Activated T-helper 17 cell treated with anti-CD3 and anti-CD28 coated beads, Interleukin-2, amount 50 U/mL, for 72 hours (primary cell): ENCODE results near the gene SLC45A3. TPM values are rescaled to one million over a fixed set of nuclear protein-coding genes. Genes with fewer than 3 reads are reported as not detected.

Experiments
- total RNA-seq, 2 donors: library from RNA; stranded (reverse); gene quantifications; one replicate each; pipeline ENCODE4 v1.2.3, GENCODE V29; 2022

SLC45A3 gene
- total RNA-seq, 2 donors from 2014 or later: 0.37 to 0.63 TPM

Other genes with a start within 250 kb of the SLC45A3 start
- gene BLACAT1, start 224.5 kb downstream of the SLC45A3 start, total RNA-seq: under 1 TPM; 0.61 to 0.95 TPM
- gene CDK18, start 175.8 kb downstream of the SLC45A3 start, total RNA-seq: 1 to 10 TPM in 1 of 2 donors, under 1 TPM in 1; 0.91 to 3.0 TPM
- gene ELK4, start 48.5 kb downstream of the SLC45A3 start, total RNA-seq: 10 to 100 TPM; 72.9 to 76.4 TPM
- gene NUCKS1, start 69.7 kb upstream of the SLC45A3 start, total RNA-seq: 100 to 1,000 TPM; 102 to 110 TPM
- 10 to 100 TPM; 31.9 to 40.4 TPM for gene RAB29, start 95.0 kb upstream of the SLC45A3 start, total RNA-seq
- gene SLC41A1, start 132.7 kb upstream of the SLC45A3 start, total RNA-seq: 10 to 100 TPM; 27.7 to 56.8 TPM
- under 1 TPM; 0.32 TPM for gene PM20D1, start 169.6 kb upstream of the SLC45A3 start, total RNA-seq